CD4-positive, alpha-beta T cell treated with Interferon alpha-2 for 1 hour (primary cell): ENCODE results near the gene CEACAM6.
"Not testable (repeated sequence)": the region's sequence is repeated elsewhere in the genome, so short reads cannot be mapped to it uniquely, and the experiment has no call there.

ENCODE experiments used
- DNase-seq, 2 donors: peaks; one replicate each; pipeline ENCODE4 v3.0.0-alpha.2; 2020 to 2022

CEACAM6 gene

DNA sequence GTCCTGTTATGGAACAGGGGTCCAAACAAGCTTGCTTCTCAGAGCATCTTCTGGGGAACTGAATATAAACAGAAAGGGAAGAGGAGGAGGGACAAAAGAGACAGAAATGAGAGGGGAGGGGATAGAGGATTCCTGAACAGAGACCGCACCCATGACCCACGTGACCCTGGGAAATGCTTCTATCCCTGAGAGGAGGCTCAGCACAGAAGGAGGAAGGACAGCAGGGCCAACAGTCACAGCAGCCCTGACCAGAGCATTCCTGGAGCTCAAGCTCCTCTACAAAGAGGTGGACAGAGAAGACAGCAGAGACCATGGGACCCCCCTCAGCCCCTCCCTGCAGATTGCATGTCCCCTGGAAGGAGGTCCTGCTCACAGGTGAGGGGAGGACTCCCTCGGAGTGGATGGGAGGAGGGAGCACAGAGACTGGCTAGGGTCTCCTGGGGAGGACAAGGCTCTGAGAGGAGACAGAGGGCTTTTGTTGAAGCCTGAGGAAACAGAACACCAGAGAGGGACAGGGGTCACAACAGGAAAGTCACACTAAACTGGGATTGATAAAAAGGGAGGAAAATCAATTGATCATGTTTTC lies at the start of gene CEACAM6:
TSS of gene CEACAM6 (plus strand) at position 203 of the 586 bp plus-strand sequence. CDS start at position 312, 109 bp downstream.
- DNase-seq, result no peak

DNA sequence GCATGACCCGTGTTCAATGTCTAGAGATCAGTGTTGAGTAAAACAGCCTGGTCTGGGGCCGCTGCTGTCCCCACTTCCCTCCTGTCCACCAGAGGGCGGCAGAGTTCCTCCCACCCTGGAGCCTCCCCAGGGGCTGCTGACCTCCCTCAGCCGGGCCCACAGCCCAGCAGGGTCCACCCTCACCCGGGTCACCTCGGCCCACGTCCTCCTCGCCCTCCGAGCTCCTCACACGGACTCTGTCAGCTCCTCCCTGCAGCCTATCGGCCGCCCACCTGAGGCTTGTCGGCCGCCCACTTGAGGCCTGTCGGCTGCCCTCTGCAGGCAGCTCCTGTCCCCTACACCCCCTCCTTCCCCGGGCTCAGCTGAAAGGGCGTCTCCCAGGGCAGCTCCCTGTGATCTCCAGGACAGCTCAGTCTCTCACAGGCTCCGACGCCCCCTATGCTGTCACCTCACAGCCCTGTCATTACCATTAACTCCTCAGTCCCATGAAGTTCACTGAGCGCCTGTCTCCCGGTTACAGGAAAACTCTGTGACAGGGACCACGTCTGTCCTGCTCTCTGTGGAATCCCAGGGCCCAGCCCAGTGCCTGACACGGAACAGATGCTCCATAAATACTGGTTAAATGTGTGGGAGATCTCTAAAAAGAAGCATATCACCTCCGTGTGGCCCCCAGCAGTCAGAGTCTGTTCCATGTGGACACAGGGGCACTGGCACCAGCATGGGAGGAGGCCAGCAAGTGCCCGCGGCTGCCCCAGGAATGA lies 48.4 kb upstream of the CEACAM6 start:
- peak; percentile 56 to 68 for DNase-seq

- no peak for DNase-seq
These were observed 47.9 kb upstream of the CEACAM6 start for GRCh38 chr19:41707502-41707812.

DNA sequence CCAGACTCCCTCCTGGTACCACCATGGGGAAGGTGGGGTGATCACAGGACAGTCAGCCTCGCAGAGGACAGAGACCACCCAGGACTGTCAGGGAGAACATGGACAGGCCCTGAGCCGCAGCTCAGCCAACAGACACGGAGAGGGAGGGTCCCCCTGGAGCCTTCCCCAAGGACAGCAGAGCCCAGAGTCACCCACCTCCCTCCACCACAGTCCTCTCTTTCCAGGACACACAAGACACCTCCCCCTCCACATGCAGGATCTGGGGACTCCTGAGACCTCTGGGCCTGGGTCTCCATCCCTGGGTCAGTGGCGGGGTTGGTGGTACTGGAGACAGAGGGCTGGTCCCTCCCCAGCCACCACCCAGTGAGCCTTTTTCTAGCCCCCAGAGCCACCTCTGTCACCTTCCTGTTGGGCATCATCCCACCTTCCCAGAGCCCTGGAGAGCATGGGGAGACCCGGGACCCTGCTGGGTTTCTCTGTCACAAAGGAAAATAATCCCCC lies 47.4 kb upstream of the CEACAM6 start:
- DNase-seq, result no peak

DNA sequence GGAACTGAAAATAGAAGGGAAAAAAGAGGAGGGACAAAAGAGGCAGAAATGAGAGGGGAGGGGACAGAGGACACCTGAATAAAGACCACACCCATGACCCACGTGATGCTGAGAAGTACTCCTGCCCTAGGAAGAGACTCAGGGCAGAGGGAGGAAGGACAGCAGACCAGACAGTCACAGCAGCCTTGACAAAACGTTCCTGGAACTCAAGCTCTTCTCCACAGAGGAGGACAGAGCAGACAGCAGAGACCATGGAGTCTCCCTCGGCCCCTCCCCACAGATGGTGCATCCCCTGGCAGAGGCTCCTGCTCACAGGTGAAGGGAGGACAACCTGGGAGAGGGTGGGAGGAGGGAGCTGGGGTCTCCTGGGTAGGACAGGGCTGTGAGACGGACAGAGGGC lies 46.8 kb upstream of the CEACAM6 start, which contains the start of gene CEACAM5:
TSS of gene CEACAM5 (plus strand) at position 146 of the 400 bp plus-strand sequence. CDS start at position 252, 106 bp downstream.
- no peak for DNase-seq

DNA sequence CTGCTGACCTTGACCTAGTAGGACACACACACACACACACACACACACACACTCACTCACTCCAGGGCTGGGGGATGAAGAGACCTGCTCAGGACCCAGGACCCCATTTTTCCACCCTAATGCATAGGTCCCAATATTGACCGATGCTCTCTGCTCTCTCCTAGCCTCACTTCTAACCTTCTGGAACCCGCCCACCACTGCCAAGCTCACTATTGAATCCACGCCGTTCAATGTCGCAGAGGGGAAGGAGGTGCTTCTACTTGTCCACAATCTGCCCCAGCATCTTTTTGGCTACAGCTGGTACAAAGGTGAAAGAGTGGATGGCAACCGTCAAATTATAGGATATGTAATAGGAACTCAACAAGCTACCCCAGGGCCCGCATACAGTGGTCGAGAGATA lies 45.8 kb upstream of the CEACAM6 start:
- DNase-seq, result not testable (repeated sequence)

- DNase-seq, result no peak
These were observed 45.2 kb upstream of the CEACAM6 start for GRCh38 chr19:41709951-41710645.

DNA sequence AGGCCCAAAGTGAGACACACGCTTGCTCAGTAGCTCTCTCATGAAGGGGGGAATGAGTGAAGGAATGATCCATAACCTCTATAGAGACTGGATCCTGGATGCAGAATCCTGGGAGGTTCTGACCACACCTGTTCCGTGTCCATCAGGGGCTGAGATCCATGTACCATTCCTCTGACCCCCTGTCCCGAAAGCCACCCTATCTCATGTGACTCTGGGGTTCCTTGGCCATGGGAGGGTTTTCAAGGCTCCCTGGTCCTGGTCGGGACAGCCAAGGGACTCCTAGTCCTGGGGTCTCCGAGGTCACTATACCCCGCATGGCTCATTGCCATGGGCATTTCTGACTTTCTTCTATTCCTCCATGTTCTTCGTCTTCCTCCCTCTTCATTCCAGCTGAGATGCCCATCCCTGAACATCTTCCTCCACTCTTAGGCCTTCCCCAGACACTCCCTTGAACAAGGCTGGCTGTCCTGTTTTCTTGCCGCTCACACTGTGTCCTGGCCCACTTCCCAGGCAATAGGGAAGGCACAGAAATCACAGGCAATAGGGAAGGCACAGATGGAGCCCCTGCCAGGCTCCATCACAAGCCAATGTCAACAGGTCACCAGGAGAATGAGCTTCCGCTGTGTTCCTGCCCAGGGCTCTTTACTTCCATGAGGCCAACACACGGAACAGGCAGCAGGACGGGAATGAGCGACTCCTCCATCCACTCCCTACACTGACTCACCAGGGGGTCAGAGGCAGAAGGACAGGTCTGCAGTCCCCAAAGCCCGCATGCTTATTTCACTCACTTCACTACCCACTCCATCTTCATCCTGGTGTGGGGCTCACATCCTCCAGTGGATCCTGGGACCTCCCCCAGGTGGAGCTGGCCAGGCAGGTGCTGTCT lies 43.7 kb upstream of the CEACAM6 start:
- DNase-seq, result no peak

DNA sequence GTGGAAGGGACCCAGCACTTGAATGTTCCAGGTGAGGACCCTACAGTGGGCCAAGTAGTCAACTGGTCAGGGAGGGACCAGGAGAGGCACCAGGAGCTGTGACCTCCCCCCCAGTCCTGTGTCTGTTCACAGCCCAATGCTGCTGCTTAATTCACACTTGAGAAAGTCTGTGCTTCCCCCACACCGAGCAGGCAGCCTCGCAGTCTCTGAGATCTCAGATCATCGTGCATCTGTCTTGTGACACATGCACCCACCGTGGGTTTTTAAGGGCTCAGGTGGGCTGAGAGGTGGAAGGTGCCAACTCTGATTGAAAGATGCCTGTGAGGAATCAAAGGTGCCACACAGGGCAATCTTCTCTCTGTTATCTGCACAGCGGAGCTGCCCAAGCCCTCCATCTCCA lies 40.7 kb upstream of the CEACAM6 start:
- no peak for DNase-seq

DNA sequence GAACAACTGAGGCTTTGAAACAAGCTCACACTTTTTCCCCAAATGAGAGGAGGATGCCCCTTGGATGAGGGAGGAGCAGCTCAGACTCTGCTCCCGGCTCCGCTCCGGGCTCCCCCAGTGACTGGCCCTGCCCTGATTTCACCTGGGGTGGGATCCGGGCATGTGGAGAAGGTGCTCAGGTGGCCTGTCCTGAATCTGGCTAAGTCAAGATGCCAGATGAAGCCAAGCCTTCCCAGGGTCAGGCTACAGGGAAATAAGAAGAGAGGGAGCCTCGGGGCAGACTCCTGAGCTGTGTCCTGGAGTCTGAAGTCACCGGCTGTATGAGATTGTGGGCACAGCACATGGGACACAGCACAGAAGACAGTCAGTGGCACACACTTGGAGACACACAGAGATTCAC lies 36.6 kb upstream of the CEACAM6 start:
- no peak for DNase-seq

DNA sequence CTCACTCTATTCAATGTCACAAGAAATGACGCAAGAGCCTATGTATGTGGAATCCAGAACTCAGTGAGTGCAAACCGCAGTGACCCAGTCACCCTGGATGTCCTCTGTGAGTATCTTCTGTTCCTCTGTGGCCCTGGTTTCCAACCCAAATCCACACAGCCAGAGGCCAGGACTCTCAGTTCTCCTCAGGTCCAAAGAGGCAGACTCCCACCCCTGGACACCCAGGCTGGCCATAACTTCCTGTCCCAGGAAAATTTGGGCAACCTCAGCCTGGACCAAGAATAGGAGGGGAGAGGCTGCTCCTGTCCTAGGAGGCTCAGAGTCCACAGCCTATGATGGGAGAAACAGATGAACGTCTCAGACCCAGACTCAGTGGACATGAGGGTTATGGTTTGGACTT lies 35.2 kb upstream of the CEACAM6 start:
- no peak for DNase-seq

- DNase-seq, result no peak
These were observed 28.8 kb upstream of the CEACAM6 start for GRCh38 chr19:41726493-41726892.

GRCh38 chr19:41734156-41734555 lies 21.2 kb upstream of the CEACAM6 start:
- DNase-seq, result no peak

- no peak for DNase-seq
These were observed 20.7 kb upstream of the CEACAM6 start for GRCh38 chr19:41734585-41734984.

DNA sequence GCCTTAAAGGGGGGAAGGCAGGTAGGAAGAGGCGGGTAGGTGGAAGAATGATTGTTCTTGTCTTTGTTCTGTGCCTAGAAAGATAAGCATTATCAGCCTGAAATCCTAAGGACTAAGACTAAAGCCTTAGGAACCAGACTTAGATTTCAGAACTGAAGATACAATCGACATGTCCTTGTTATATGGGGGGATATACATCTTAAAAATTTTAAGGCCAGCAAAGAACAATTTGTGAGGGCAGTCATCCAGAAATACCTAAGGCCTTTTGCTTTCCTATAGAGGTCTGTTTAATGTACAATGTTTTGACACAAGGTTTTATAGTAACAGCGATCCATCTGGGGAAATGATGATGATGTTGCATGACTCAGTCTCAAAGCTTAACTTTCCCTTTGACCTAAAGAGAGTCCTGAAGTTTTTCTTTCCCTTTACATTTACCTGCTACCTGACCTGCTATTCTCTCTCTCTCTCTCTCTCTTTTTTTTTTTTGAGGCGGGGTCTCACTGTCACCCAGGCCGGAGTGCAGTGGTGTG lies 20.2 kb upstream of the CEACAM6 start:
- DNase-seq, result no peak

- DNase-seq, result no peak
These were observed 16.0 kb upstream of the CEACAM6 start for GRCh38 chr19:41739361-41739760.

- no peak for DNase-seq
These were observed 14.7 kb upstream of the CEACAM6 start for GRCh38 chr19:41740415-41741243.

- no peak for DNase-seq
These were observed 14.1 kb upstream of the CEACAM6 start for GRCh38 chr19:41741244-41741554.

- peak in 1 of 2 donors; percentile 20 for DNase-seq
These were observed 10.5 kb upstream of the CEACAM6 start for GRCh38 chr19:41744850-41745249.

DNA sequence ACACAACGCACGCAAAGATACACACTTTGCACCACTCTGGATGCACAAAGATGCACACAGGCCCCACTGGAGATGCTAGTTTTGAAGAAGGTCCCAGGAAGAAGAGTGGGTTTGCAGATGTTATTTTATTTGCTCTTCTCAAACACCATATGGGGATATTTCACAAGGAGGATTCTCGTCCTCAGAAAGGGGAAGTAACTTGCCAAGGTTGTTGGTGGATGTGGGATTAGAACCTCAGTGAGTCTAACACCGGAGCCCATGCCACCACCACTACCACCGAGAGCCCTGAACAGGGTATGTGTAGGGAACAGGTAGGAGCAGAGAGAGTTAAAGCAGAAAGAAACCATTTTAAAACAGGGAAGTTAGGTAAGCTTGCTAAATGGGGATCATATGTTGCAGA lies 9.6 kb upstream of the CEACAM6 start:
- no peak for DNase-seq

GRCh38 chr19:41746593-41747227 lies 8.6 kb upstream of the CEACAM6 start:
- DNase-seq, result peak; percentile 35 to 52
